ENCODE results near the gene TTLL12. TPM values are rescaled to one million over a fixed set of nuclear protein-coding genes. Genes with fewer than 3 reads are reported as not detected.

Gene TTLL12
- total and polyA plus RNA-seq, 2 of the 8 experiments (the other 6 are each of a cell fraction or from before 2014, with no cell fraction given): 101 to 124 TPM

DNA sequence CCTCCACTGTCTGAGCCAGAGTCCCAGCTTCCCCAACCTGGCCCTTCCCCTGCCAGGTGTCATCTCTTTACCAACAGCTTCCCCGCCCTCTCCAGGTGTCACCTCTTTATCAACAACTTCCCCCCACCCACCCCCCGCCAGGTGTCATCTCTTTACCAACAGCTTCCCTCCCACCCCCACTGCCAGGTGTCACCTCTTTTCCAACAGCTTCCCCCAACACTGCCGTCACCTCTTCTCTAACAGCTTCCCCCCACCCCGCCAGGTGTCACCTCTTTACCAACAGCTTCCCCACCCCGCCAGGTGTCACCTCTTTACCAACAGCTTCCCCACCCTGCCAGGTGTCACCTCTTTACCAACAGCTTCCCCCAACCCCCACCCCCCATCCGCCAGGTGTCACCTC, 29.8 kb upstream of the TTLL12 start:
- H4K20me1 ChIP-seq (replicated peaks in 1 of 2; ENCODE audit: control insufficient read depth in 1 of 2, insufficient read depth in 2 of 2, low read length in 2 of 2): peaks cover 0 to 1% of the 10 kb centered on the region in 2 experiments
- no peak overlapping the region for H3K23ac ChIP-seq (ENCODE audit: insufficient read length)
- no peak overlapping the region for H2BK12ac ChIP-seq (ENCODE audit: low read depth, low read length)
- no peaks in the 10 kb centered on the region for H3K23me2 ChIP-seq (ENCODE audit: low read depth, low read length)
- no peak overlapping the region for H2AFZ ChIP-seq (ENCODE audit: low read length)
- no peak overlapping the region for H3K56ac ChIP-seq (replicated peaks; ENCODE audit: insufficient read length, low read depth, low read length)
- no peaks in the 10 kb centered on the region for H3K79me2 ChIP-seq (ENCODE audit: control insufficient read depth in 1 of 2, insufficient read depth in 2 of 2, low read length in 2 of 2)
- no peaks in the 10 kb centered on the region for H3K36me3 ChIP-seq (ENCODE audit: control insufficient read depth in 2 of 4, insufficient read depth in 4 of 4, low read length in 3 of 4)
- CTCF ChIA-PET (ENCODE audit: partially characterized antibody): interaction anchor here (0.6 to 16.7 kb wide), 7 partner anchors 11 to 104 kb away, joined by 3 to 186 read pairs (median 3); no protein-coding TSS in a partner anchor
- no peaks in the 10 kb centered on the region for H3K79me1 ChIP-seq (ENCODE audit: low read depth, low read length)
- H4K8ac ChIP-seq (ENCODE audit: extremely low read depth, insufficient read depth, low read length): no peak overlapping the region
- H3K9ac ChIP-seq (replicated peaks in 1 of 4; ENCODE audit: extremely low read depth in 1 of 4, low read depth in 3 of 4, low read length in 3 of 4): no peak overlapping the region
- peaks cover 0 to 25% (median 10%) of the 10 kb centered on the region in 4 experiments; a peak in 5 of 7 replicates for H3K4me1 ChIP-seq (replicated peaks in 1 of 4; ENCODE audit: control insufficient read depth in 3 of 4, insufficient read depth in 4 of 4, low read length in 3 of 4)
- H2AK5ac ChIP-seq (ENCODE audit: low read depth, low read length): no peak overlapping the region
- POLR2A ChIA-PET (ENCODE audit: partially characterized antibody): no interaction called here
- H3K27ac ChIP-seq (ENCODE audit: low read depth, low read length): no peak overlapping the region
- H3K14ac ChIP-seq (ENCODE audit: insufficient read length): no peak overlapping the region
- H2BK5ac ChIP-seq (ENCODE audit: low read depth, low read length): no peak overlapping the region
- no peak overlapping the region for H4K91ac ChIP-seq (replicated peaks; ENCODE audit: insufficient read length, low read length)
- WGBS, 2 experiments (ENCODE audit: extremely low coverage in 1 of 2, insufficient coverage in 1 of 2, insufficient read length in 1 of 2, insufficient replicate concordance in 2 of 2, low coverage in 1 of 2, low lambda C conversion rate in 2 of 2, missing lambda C conversion rate in 1 of 2): no CpG with 5 or more reads among the region's 6 CpGs
- no peak for DNase-seq (ENCODE audit: low read depth in 1 of 2, low spot score in 2 of 2)
- no peak overlapping the region for H3K4ac ChIP-seq (replicated peaks; ENCODE audit: insufficient read length, low read depth, low read length)
- FAIRE-seq: no peak
- no peak overlapping the region for H2BK15ac ChIP-seq (ENCODE audit: low read length)
- no peaks in the 10 kb centered on the region for H3K9me3 ChIP-seq (ENCODE audit: insufficient read depth in 2 of 2, low read depth in 1 of 2, low read length in 1 of 2)
- peaks cover 0 to 2% (median 0%) of the 10 kb centered on the region in 4 experiments; a peak in 1 of 7 replicates for H3K27me3 ChIP-seq (replicated peaks in 1 of 4; ENCODE audit: control insufficient read depth in 3 of 4, extremely low read depth in 1 of 4, insufficient read depth in 3 of 4, low read length in 3 of 4)
- no peak overlapping the region for H3K4me3 ChIP-seq (ENCODE audit: extremely low read depth in 1 of 4, insufficient read depth in 2 of 4, low read depth in 3 of 4, low read length in 4 of 4)
- H4K5ac ChIP-seq (ENCODE audit: insufficient read length, low read depth, low read length): no peak overlapping the region
- H3K4me2 ChIP-seq (ENCODE audit: insufficient read depth in 1 of 2, low read depth in 2 of 2, low read length in 2 of 2): no peak overlapping the region
- H3K18ac ChIP-seq (ENCODE audit: extremely low read depth, low read length): no peak overlapping the region
- H2BK20ac ChIP-seq (ENCODE audit: low read length): no peak overlapping the region
- no peak overlapping the region for H2BK120ac ChIP-seq (replicated peaks; ENCODE audit: low read depth, low read length)
- TF ChIP-seq HDAC6 (IDR thresholded peaks at IDR 0.05; ENCODE audit: low read depth, low read length): no peak
- no peak for TF ChIP-seq RAD21 (IDR thresholded peaks at IDR 0.05 in 1 of 2, conservative IDR thresholded peaks at IDR 0.05 in 1 of 2; ENCODE audit: low read depth in 2 of 2, low read length in 2 of 2)
- no peak for TF ChIP-seq EZH2 (IDR thresholded peaks at IDR 0.05; ENCODE audit: low read depth, low read length, severe bottlenecking)
- no peak for TF ChIP-seq NANOG (IDR thresholded peaks at IDR 0.05; ENCODE audit: insufficient read depth, low read depth, low read length, poor library complexity, severe bottlenecking)
- no peak for TF ChIP-seq GABPA (IDR thresholded peaks at IDR 0.05; ENCODE audit: borderline replicate concordance, insufficient read depth, low read length)
- TF ChIP-seq EGR1 (IDR thresholded peaks at IDR 0.05; ENCODE audit: borderline replicate concordance, low read depth, low read length): no peak
- no peak for TF ChIP-seq TAF1 (IDR thresholded peaks at IDR 0.05; ENCODE audit: low read depth, low read length)
- TF ChIP-seq YY1 (IDR thresholded peaks at IDR 0.05; ENCODE audit: low read depth, low read length): no peak
- TF ChIP-seq USF2 (IDR thresholded peaks at IDR 0.05; ENCODE audit: low read length): no peak
- TF ChIP-seq BCL11A (IDR thresholded peaks at IDR 0.05; ENCODE audit: low read depth in 2 of 2, low read length in 2 of 2): no peak
- TF ChIP-seq MAFK (IDR thresholded peaks at IDR 0.05; ENCODE audit: low read depth, low read length): no peak
- TF ChIP-seq POU5F1 (IDR thresholded peaks at IDR 0.05; ENCODE audit: low read depth, low read length): no peak
